ENCODE data around the gene PCDHB5.
"Not testable (repeated sequence)": the region's sequence is repeated elsewhere in the genome, so short reads cannot be mapped to it uniquely, and the experiment has no call there.

DNA sequence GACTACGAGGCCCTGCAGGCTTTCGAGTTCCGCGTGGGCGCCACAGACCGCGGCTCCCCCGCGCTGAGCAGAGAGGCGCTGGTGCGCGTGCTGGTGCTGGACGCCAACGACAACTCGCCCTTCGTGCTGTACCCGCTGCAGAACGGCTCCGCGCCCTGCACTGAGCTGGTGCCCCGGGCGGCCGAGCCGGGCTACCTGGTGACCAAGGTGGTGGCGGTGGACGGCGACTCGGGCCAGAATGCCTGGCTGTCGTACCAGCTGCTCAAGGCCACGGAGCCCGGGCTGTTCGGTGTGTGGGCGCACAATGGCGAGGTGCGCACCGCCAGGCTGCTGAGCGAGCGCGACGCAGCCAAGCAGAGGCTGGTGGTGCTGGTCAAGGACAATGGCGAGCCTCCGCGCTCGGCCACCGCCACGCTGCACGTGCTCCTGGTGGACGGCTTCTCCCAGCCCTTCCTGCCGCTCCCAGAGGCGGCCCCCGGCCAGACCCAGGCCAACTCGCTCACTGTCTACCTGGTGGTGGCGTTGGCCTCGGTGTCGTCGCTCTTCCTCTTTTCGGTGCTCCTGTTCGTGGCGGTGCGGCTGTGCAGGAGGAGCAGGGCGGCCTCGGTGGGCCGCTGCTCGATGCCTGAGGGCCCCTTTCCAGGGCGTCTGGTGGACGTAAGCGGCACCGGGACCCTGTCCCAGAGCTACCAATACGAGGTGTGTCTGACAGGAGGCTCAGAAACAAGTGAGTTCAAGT lies 49.3 kb downstream of the PCDHB5 start:
- TF ChIP-seq POLR2A (IDR thresholded peaks at IDR 0.05; ENCODE audit: low read length); GATA1 (IDR thresholded peaks at IDR 0.05; ENCODE audit: low read depth, low read length): not testable (repeated sequence)

All from erythroblast (primary cell).